Sigmoid colon (tissue), 3 donors: Measurements from ENCODE around the gene FRMPD4.

Source experiments
- POLR2A ChIP-seq, 2 donors: fragments of 450-650 bp; IDR thresholded peaks; one replicate each; pipeline ENCODE4 v1.6.1; 2016; ENCODE audit warnings: antibody characterized with exemption in 2 of 2, mild to moderate bottlenecking in 2 of 2, moderate library complexity in 2 of 2
- TF ChIP-seq, protein P1 (sequence below), 4 experiments: fragments of 450-650 bp in 3 of 4; fragments of 200-600 bp in 1 of 4; IDR thresholded peaks; one replicate each; pipeline ENCODE4 v1.5.1; 2016 to 2019; ENCODE audit warnings: antibody characterized with exemption in 4 of 4, mild to moderate bottlenecking in 3 of 4, moderate library complexity in 2 of 4

GRCh38 chrX:12327836-12328235, 189.6 kb downstream of the FRMPD4 start:
- TF ChIP-seq, protein P1, sequence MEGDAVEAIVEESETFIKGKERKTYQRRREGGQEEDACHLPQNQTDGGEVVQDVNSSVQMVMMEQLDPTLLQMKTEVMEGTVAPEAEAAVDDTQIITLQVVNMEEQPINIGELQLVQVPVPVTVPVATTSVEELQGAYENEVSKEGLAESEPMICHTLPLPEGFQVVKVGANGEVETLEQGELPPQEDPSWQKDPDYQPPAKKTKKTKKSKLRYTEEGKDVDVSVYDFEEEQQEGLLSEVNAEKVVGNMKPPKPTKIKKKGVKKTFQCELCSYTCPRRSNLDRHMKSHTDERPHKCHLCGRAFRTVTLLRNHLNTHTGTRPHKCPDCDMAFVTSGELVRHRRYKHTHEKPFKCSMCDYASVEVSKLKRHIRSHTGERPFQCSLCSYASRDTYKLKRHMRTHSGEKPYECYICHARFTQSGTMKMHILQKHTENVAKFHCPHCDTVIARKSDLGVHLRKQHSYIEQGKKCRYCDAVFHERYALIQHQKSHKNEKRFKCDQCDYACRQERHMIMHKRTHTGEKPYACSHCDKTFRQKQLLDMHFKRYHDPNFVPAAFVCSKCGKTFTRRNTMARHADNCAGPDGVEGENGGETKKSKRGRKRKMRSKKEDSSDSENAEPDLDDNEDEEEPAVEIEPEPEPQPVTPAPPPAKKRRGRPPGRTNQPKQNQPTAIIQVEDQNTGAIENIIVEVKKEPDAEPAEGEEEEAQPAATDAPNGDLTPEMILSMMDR (IDR thresholded peaks at IDR 0.05) = no peak
- no peak for TF ChIP-seq POLR2A (IDR thresholded peaks at IDR 0.05)
